GM18499 (cell line): ENCODE measurements around the gene ZNF329.

ENCODE experiments used
- ATAC-seq: cut with Tn5 transposase; IDR thresholded peaks from one replicate; pipeline ENCODE4 v1.9.1; 2021; ENCODE audit warnings: moderate number of reproducible peaks; ENCODE audit not compliant: insufficient read depth, unreplicated experiment

Gene ZNF329

DNA sequence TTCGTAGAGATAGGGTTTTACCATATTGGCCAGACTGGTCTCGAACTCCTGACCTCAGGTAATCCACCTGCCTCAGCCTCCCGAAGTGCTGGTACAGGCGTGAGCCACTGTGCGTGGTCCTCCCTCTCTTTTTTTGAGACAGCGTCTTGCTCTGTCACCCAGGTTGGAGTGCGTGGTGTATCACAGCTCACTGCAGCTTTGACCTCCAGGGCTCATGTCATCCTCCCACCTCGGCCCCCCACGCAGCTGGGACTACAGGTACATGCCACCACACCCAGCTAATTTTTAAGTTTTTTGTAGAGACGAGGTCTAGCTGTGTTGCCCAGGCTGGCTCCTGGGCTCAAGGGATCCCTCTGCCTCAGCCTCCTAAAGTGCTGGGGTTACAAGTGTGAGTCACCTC is 70.8 kb downstream of the ZNF329 start:
- no peak for ATAC-seq
